Fibroblast of lung (primary cell): ENCODE results near the gene PSMC4. TPM values are rescaled to one million over a fixed set of nuclear protein-coding genes. Genes with fewer than 3 reads are reported as not detected.

Experiments used
- DNase-seq, 2 donors: peaks; one replicate each; pipeline versions ENCODE4 v3.0.0 to v3.0.0-alpha.2; 2010; ENCODE audit warnings: low read depth in 2 of 2
- H2AFZ ChIP-seq: 2 replicates; pipeline ENCODE4 v1.5.1; 2012; ENCODE audit warnings: low read length, control low read depth, inconsistent platforms
- H3K27ac ChIP-seq: 2 replicates; pipeline ENCODE4 v1.5.1; 2011; ENCODE audit warnings: low read length, control low read depth; ENCODE audit not compliant: insufficient read depth
- H3K27me3 ChIP-seq: 2 replicates; pipeline ENCODE4 v1.5.1; 2011; ENCODE audit warnings: mild to moderate bottlenecking, low read length; ENCODE audit not compliant: control insufficient read depth, insufficient read depth
- H3K36me3 ChIP-seq: 2 replicates; pipeline ENCODE4 v1.5.1; 2011; ENCODE audit warnings: low read length; ENCODE audit not compliant: control insufficient read depth, insufficient read depth
- H3K4me1 ChIP-seq: 2 replicates; pipeline ENCODE4 v1.5.1; 2011; ENCODE audit warnings: low read length; ENCODE audit not compliant: control insufficient read depth, insufficient read depth; ENCODE audit errors: extremely low read depth
- H3K4me2 ChIP-seq: 2 replicates; pipeline ENCODE4 v1.5.1; 2011; ENCODE audit warnings: low read length, control low read depth; ENCODE audit not compliant: insufficient read depth; ENCODE audit errors: extremely low read depth
- H3K4me3 ChIP-seq, 4 experiments: fragments of 200-600 bp in 1 of 4; sonication (generic) in 1 of 4; replicated peaks in 1 of 4; 2 replicates each; pipeline ENCODE4 v1.5.1; 2011 to 2016; ENCODE audit warnings: low read length in 4 of 4, low read depth in 3 of 4, mild to moderate bottlenecking in 3 of 4, control low read depth in 2 of 4, inconsistent platforms in 1 of 4, mixed read lengths in 1 of 4; ENCODE audit not compliant: insufficient read depth in 1 of 4; ENCODE audit errors: control extremely low read depth in 1 of 4
- H3K79me2 ChIP-seq: 2 replicates; pipeline ENCODE4 v1.5.1; 2012; ENCODE audit warnings: mild to moderate bottlenecking, low read length, inconsistent platforms; ENCODE audit not compliant: control insufficient read depth, insufficient read depth
- H3K9ac ChIP-seq: 2 replicates; pipeline ENCODE4 v1.5.1; 2011; ENCODE audit warnings: mild to moderate bottlenecking, low read length, control low read depth; ENCODE audit not compliant: insufficient read depth
- H3K9me3 ChIP-seq: 2 replicates; pipeline ENCODE4 v1.5.1; 2012; ENCODE audit warnings: low read depth, low read length; ENCODE audit not compliant: control insufficient read depth, insufficient read depth
- H4K20me1 ChIP-seq: 2 replicates; pipeline ENCODE4 v1.5.1; 2011; ENCODE audit warnings: low read length; ENCODE audit not compliant: control insufficient read depth, insufficient read depth; ENCODE audit errors: extremely low read depth
- EZH2 ChIP-seq: IDR thresholded peaks from 2 replicates; pipeline ENCODE4 v1.5.1; 2012; ENCODE audit warnings: low read length, control low read depth, mild to moderate bottlenecking; ENCODE audit errors: missing control alignments
- polyA plus RNA-seq, 2 donors: library from polyadenylated mRNA; depleted of rRNA in 1 of 2; stranded (reverse) in 1 of 2; unstranded in 1 of 2; fragments of >200 nt; gene quantifications; 2 replicates each; pipeline ENCODE4 v1.2.1, GENCODE V29; 2011 to 2012; ENCODE audit warnings: missing spikeins in 1 of 2
- total RNA-seq: library from RNA; depleted of rRNA; stranded (reverse); fragments of >200 nt; gene quantifications from 2 replicates; pipeline ENCODE4 v1.2.1, GENCODE V29; 2014
- TF ChIP-seq, protein P1 (sequence below), 2 donors: IDR thresholded peaks in 1 of 2; conservative IDR thresholded peaks in 1 of 2; 1 replicate in 1 of 2; 2 replicates in 1 of 2; pipeline ENCODE4 v1.5.1; 2011 to 2012; ENCODE audit warnings: low read length in 2 of 2, control low read depth in 1 of 2, inconsistent platforms in 1 of 2, low read depth in 1 of 2, mild to moderate bottlenecking in 1 of 2

The PSMC4 gene
- total and polyA plus RNA-seq, 2 donors (not counting 1 experiment from before 2014, with no cell fraction given): 75.1 to 76.0 TPM

DNA sequence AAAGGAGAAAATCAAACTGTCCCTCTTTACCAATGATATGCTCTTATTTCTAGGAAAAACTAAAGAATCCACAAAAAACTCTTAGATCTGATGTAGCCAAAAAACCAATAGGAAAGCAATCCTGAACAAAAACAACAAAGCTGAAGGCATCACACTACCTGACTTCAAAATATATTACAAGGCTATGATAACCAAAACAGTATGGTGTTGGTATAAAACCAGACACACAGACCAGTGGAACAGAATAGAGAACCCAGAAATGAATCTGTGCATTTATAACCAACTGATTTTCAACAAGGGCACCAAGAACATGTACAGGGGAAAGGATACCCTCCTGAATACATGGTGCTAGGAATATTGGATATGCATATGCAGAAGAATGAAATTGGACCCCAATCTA is 16.2 kb downstream of the PSMC4 start:
- H3K4me1 ChIP-seq: no peaks in the 10 kb centered on the region
- H2AFZ ChIP-seq: no peak overlapping the region
- H3K4me3 ChIP-seq: no peak overlapping the region
- H3K79me2 ChIP-seq: no peaks in the 10 kb centered on the region
- H3K27ac ChIP-seq: no peak overlapping the region
- TF ChIP-seq, protein P1, sequence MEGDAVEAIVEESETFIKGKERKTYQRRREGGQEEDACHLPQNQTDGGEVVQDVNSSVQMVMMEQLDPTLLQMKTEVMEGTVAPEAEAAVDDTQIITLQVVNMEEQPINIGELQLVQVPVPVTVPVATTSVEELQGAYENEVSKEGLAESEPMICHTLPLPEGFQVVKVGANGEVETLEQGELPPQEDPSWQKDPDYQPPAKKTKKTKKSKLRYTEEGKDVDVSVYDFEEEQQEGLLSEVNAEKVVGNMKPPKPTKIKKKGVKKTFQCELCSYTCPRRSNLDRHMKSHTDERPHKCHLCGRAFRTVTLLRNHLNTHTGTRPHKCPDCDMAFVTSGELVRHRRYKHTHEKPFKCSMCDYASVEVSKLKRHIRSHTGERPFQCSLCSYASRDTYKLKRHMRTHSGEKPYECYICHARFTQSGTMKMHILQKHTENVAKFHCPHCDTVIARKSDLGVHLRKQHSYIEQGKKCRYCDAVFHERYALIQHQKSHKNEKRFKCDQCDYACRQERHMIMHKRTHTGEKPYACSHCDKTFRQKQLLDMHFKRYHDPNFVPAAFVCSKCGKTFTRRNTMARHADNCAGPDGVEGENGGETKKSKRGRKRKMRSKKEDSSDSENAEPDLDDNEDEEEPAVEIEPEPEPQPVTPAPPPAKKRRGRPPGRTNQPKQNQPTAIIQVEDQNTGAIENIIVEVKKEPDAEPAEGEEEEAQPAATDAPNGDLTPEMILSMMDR (conservative IDR thresholded peaks at IDR 0.05 in 1 of 2, IDR thresholded peaks at IDR 0.05 in 1 of 2; ENCODE audit: low read depth in 1 of 2, low read length in 2 of 2): no peak
- TF ChIP-seq EZH2: no peak
- no peaks in the 10 kb centered on the region for H3K9me3 ChIP-seq
- DNase-seq: no peak
- no peaks in the 10 kb centered on the region for H3K27me3 ChIP-seq
- H3K4me2 ChIP-seq: no peak overlapping the region
- H4K20me1 ChIP-seq: no peaks in the 10 kb centered on the region
- H3K36me3 ChIP-seq: peaks cover 2% of the 10 kb centered on the region
- no peak overlapping the region for H3K9ac ChIP-seq

DNA sequence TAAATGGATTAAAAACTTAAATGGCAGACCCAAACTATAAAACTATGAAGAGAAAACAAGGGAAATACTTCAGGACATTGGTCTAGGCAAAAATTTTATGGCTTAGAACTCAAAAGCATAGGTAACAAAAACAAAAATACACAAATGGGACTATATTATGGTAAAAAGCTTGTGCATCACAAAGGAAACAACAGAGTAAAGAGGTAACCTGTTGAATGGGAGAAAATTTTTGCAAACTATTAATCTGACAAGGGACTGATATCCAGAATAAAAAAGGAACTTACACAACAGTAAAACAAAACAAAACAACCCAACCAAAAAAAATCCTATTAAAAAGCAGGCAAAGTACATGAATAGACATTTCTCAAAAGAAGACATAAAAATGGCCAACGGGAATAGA is 16.6 kb downstream of the PSMC4 start:
- TF ChIP-seq, protein P1 (conservative IDR thresholded peaks at IDR 0.05 in 1 of 2, IDR thresholded peaks at IDR 0.05 in 1 of 2; ENCODE audit: low read depth in 1 of 2, low read length in 2 of 2): no peak
- no peak for TF ChIP-seq EZH2
- Histone ChIP-seq H3K4me2 (no peak overlapping the region), H4K20me1 (no peaks in the 10 kb centered on the region), H3K27ac (no peak overlapping the region), H3K27me3 (no peaks in the 10 kb centered on the region), H3K36me3 (no peaks in the 10 kb centered on the region), H3K4me3 (no peak overlapping the region), H3K79me2 (no peaks in the 10 kb centered on the region), H3K9me3 (no peaks in the 10 kb centered on the region), H3K4me1 (no peaks in the 10 kb centered on the region), H2AFZ (no peak overlapping the region), H3K9ac (no peak overlapping the region)
- no peak for DNase-seq

DNA sequence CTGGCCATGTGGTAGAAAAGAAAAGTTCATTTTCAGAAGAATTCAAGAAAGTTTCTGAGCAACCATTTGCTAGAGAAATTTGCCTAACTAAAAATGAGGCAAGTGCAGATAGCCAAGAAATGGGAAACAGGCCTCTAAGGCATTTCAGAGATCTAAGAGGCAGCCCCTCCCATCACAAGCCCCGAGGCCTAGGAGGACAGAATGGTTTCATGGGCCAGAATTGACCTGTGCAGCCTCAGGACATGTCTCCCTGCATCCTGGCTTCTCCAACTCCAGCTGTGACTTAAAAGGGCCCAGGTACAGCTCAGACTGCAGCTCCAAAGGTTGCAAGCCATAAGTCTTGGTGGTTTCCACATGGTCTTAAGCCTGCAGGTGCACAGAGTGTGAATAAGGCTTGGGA is 22.6 kb downstream of the PSMC4 start:
- H3K9me3 ChIP-seq: no peaks in the 10 kb centered on the region
- no peak overlapping the region for H2AFZ ChIP-seq
- no peak for DNase-seq
- H3K79me2 ChIP-seq: peaks cover 2% of the 10 kb centered on the region
- no peak overlapping the region for H3K4me3 ChIP-seq
- TF ChIP-seq EZH2: no peak
- TF ChIP-seq, protein P1 (conservative IDR thresholded peaks at IDR 0.05 in 1 of 2, IDR thresholded peaks at IDR 0.05 in 1 of 2; ENCODE audit: low read depth in 1 of 2, low read length in 2 of 2): no peak
- H3K4me2 ChIP-seq: no peak overlapping the region
- H3K27ac ChIP-seq: no peak overlapping the region
- H3K36me3 ChIP-seq: no peaks in the 10 kb centered on the region
- H3K27me3 ChIP-seq: no peaks in the 10 kb centered on the region
- H4K20me1 ChIP-seq: no peaks in the 10 kb centered on the region
- H3K4me1 ChIP-seq: no peaks in the 10 kb centered on the region
- H3K9ac ChIP-seq: no peak overlapping the region
